Effector memory CD4-positive, alpha-beta T cell (primary cell): ENCODE results near the gene MYO3B.
"Not testable (repeated sequence)": the region's sequence is repeated elsewhere in the genome, so short reads cannot be mapped to it uniquely, and the experiment has no call there.

Experiments used
- DNase-seq, 3 donors: peaks; one replicate each; pipeline ENCODE4 v3.0.0-alpha.2; 2020
- H3K27ac ChIP-seq: 2 replicates; pipeline ENCODE4 v1.7.0; 2013; ENCODE audit warnings: mild to moderate bottlenecking, low read length, moderate library complexity; ENCODE audit not compliant: insufficient read depth, poor library complexity, severe bottlenecking
- H3K27me3 ChIP-seq: replicated peaks from 2 replicates; pipeline ENCODE4 v1.7.0; 2013; ENCODE audit warnings: mild to moderate bottlenecking, low read length; ENCODE audit not compliant: insufficient read depth, control insufficient read depth, poor library complexity, severe bottlenecking
- H3K36me3 ChIP-seq: 2 replicates; pipeline ENCODE4 v1.7.0; 2013; ENCODE audit warnings: mild to moderate bottlenecking, low read length, moderate library complexity; ENCODE audit not compliant: control insufficient read depth, insufficient read depth
- H3K4me1 ChIP-seq: 2 replicates; pipeline ENCODE4 v1.7.0; 2013; ENCODE audit warnings: low read length, mild to moderate bottlenecking; ENCODE audit not compliant: control insufficient read depth, insufficient read depth, poor library complexity, severe bottlenecking
- H3K4me3 ChIP-seq: 2 replicates; pipeline ENCODE4 v1.7.0; 2013; ENCODE audit warnings: low read length, low read depth, mild to moderate bottlenecking; ENCODE audit not compliant: insufficient read depth, poor library complexity, severe bottlenecking
- H3K9me3 ChIP-seq: 2 replicates; pipeline ENCODE4 v1.7.0; 2013; ENCODE audit warnings: mild to moderate bottlenecking, low read length, moderate library complexity; ENCODE audit not compliant: control insufficient read depth

MYO3B gene

GRCh38 chr2:170341684-170342623, 164.0 kb downstream of the MYO3B start:
- Histone ChIP-seq H3K4me1 (no peaks in the 10 kb centered on the region), H3K36me3 (no peaks in the 10 kb centered on the region), H3K9me3 (no peaks in the 10 kb centered on the region), H3K27ac (no peak overlapping the region), H3K27me3 (no peaks in the 10 kb centered on the region), H3K4me3 (no peak overlapping the region)
- DNase-seq, result no peak

DNA sequence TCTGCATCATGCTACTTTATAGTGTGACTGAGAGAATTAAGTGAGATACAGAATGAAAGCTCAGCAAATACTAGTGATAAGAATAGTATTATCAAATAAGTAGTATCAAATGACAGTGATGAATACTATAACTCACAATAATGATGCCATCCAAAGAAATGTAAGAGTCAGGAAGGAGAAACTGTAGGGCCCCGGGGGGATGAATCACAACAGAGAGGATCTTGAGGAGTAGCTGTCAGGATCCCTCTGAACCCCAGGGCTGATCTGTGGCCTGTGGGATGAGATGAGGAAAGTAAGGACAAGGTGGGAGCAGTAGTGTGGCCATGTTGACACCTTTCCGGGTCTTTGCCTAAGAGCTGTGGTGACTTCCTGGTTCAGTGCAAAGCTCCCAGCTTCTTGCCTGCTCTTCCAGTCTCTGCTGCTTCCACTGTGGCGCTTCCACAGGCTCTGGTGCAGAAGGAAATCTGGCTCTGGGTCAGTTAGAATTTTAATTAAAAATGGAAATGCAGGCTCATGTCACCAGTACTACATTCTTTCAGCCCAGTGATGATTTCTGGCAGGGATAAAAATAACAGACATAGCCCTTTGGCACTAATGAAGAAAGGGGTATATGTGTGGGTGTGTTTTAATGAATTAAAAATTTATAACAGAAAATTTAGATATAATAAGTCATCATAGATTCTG, 166.9 kb downstream of the MYO3B start:
- Histone ChIP-seq H3K27me3 (no peaks in the 10 kb centered on the region), H3K4me1 (no peaks in the 10 kb centered on the region), H3K9me3 (no peaks in the 10 kb centered on the region), H3K27ac (no peak overlapping the region), H3K36me3 (no peaks in the 10 kb centered on the region), H3K4me3 (no peak overlapping the region)
- DNase-seq, result no peak

GRCh38 chr2:170345607-170346006, 167.7 kb downstream of the MYO3B start:
- Histone ChIP-seq H3K36me3 (no peaks in the 10 kb centered on the region), H3K27me3 (no peaks in the 10 kb centered on the region), H3K4me1 (no peaks in the 10 kb centered on the region), H3K4me3 (no peak overlapping the region), H3K27ac (no peak overlapping the region), H3K9me3 (no peaks in the 10 kb centered on the region)
- DNase-seq, result no peak

- not testable (repeated sequence) for H3K27ac ChIP-seq, H3K27me3 ChIP-seq, H3K9me3 ChIP-seq, H3K4me3 ChIP-seq, H3K4me1 ChIP-seq, H3K36me3 ChIP-seq, DNase-seq
Measured at GRCh38 chr2:170349269-170349668, 171.3 kb downstream of the MYO3B start.

- Histone ChIP-seq H3K27me3 (no peaks in the 10 kb centered on the region), H3K36me3 (no peaks in the 10 kb centered on the region), H3K4me1 (no peaks in the 10 kb centered on the region), H3K9me3 (no peaks in the 10 kb centered on the region), H3K4me3 (no peak overlapping the region), H3K27ac (no peak overlapping the region)
- no peak for DNase-seq
Measured at GRCh38 chr2:170350929-170351826, 173.2 kb downstream of the MYO3B start.

DNA sequence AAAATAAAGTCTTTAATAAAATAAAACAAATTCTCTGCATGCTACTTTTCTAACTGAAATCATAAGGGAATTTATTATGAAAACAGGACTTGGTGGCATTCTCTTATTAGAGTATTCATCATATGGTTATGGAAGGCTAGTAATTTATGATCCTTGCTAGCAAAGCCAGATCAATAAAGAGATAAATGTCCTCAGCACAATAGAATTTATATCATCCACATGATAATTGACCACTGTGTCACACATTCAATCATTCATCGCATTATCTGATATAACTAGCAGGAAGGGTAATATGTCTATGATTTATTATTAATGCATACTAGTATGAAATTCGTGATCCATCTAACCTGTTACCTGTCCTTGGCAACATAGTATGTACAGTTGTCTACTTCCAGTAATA, 175.8 kb downstream of the MYO3B start:
- no peaks in the 10 kb centered on the region for H3K36me3 ChIP-seq
- no peak overlapping the region for H3K27ac ChIP-seq
- no peaks in the 10 kb centered on the region for H3K9me3 ChIP-seq
- no peaks in the 10 kb centered on the region for H3K27me3 ChIP-seq
- H3K4me3 ChIP-seq, result no peak overlapping the region
- DNase-seq, result no peak
- H3K4me1 ChIP-seq, result no peaks in the 10 kb centered on the region

GRCh38 chr2:170354388-170354787, 176.4 kb downstream of the MYO3B start:
- H3K4me1 ChIP-seq, result no peaks in the 10 kb centered on the region
- H3K9me3 ChIP-seq, result no peaks in the 10 kb centered on the region
- H3K27ac ChIP-seq, result no peak overlapping the region
- H3K27me3 ChIP-seq, result no peaks in the 10 kb centered on the region
- no peak overlapping the region for H3K4me3 ChIP-seq
- no peaks in the 10 kb centered on the region for H3K36me3 ChIP-seq
- DNase-seq, result no peak

- H3K36me3 ChIP-seq, result no peaks in the 10 kb centered on the region
- no peaks in the 10 kb centered on the region for H3K9me3 ChIP-seq
- no peak for DNase-seq
- no peak overlapping the region for H3K4me3 ChIP-seq
- no peaks in the 10 kb centered on the region for H3K27me3 ChIP-seq
- H3K4me1 ChIP-seq, result no peaks in the 10 kb centered on the region
- H3K27ac ChIP-seq, result no peak overlapping the region
Measured at GRCh38 chr2:170354855-170355780, 177.2 kb downstream of the MYO3B start.

DNA sequence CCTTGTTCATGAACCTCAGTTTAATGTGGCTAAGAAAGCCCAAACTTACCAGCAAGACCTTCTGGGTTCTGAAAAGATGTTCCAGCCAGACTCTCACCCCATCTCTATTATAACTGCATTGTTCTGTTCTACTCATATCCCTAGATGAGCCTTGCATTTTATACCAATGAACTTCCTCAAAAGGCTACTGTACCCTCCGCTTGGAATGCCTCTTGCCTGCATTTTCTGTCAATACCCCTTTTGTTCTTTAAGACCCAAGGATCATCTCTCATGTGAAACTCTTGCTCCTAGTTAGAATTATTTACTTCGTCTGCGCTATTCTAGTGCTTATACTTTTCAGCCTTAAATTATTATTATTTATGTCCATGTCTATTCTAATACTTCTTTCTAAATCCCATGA, 181.5 kb downstream of the MYO3B start:
- Histone ChIP-seq H3K27me3 (no peaks in the 10 kb centered on the region), H3K36me3 (no peaks in the 10 kb centered on the region), H3K9me3 (no peaks in the 10 kb centered on the region), H3K4me1 (no peaks in the 10 kb centered on the region), H3K4me3 (no peak overlapping the region), H3K27ac (no peak overlapping the region)
- DNase-seq, result no peak
